Erythroblast (primary cell): ENCODE measurements around the gene ETS1.

ENCODE experiments used
- GATA1 ChIP-seq: IDR thresholded peaks from 2 replicates; pipeline ENCODE4 v1.6.1; 2011; ENCODE audit warnings: low read depth, mild to moderate bottlenecking, control low read depth, low read length, moderate library complexity
- POLR2A ChIP-seq: IDR thresholded peaks from 2 replicates; pipeline ENCODE4 v1.6.1; 2011; ENCODE audit warnings: mild to moderate bottlenecking, low read length

DNA sequence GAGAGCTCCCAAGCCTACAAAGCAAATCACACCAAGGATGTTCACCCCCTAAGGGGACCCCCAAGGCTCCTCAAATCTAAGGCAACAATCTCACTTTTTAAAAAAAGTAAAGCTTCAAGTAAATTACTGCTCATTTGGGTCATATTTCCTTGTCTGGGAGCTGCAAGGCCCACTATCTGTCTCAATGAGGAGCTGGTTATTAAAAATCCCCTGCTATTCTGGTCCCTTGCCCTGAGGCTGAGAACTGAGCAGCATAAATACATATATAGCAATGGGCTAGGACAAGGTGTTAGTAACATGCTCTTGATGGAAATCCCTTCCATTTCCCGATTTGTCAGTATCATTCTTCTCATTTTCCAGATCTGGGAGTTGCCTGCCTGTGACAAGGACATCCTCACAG, 119.2 kb downstream of the ETS1 start:
- TF ChIP-seq POLR2A: no peak
- no peak for TF ChIP-seq GATA1
